ENCODE data around the gene FAM13A. TPM values are rescaled to one million over a fixed set of nuclear protein-coding genes. Genes with fewer than 3 reads are reported as not detected.

Gene FAM13A
- total and polyA plus RNA-seq, 3 donors from 2014 or later, result 30.7 to 123 (median 109) TPM

- Histone ChIP-seq H3K27me3 (no peaks in the 10 kb centered on the region), H3K27ac (no peak overlapping the region), H3K4me3 (no peak overlapping the region), H3K4me1 (peaks cover 26% of the 10 kb centered on the region), H3K36me3 (ENCODE audit: low read depth, missing control alignments) (no peaks in the 10 kb centered on the region), H3K9me3 (no peaks in the 10 kb centered on the region)
- DNase-seq, result no peak
- intact Hi-C loops (cut with DNase I; ENCODE audit: low total_unique reads), result no loop called here
- 78 to 84% methylated on average over 2 of the region's 2 CpGs for WGBS, 2 donors
- TF ChIP-seq CTCF (IDR thresholded peaks at IDR 0.05) (no peak), POLR2A (IDR thresholded peaks at IDR 0.05) (no peak)
Measured at GRCh38 chr4:88742561-88742960, 314.4 kb downstream of the FAM13A start.

DNA sequence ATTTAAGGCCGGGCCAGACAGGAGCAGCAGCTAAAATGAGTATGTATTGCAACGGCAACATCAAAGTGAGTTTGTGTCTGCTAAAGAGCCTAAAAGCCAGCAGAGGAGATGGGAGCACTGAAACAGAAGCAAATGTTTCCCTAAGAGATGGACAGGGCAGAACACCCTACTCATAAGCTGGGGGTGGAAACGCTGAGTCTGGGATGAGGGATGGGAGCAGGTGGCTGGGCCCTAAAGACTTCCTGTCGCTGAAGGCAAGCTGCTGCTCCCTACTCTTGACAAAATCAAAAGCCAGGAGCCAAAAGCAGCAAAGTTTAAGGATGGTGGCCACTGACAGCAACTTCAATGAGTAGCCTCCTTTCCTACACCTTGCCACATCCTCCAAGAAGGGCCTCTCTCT is 318.8 kb downstream of the FAM13A start:
- peak overlapping the region in 1 of 2 donors; percentile 36 for H3K27ac ChIP-seq
- H3K36me3 ChIP-seq (ENCODE audit: low read depth, missing control alignments), result no peaks in the 10 kb centered on the region
- intact Hi-C loops (cut with DNase I; ENCODE audit: low total_unique reads), result no loop called here
- H3K4me3 ChIP-seq, result no peak overlapping the region
- DNase-seq, result no peak
- WGBS, 2 donors, result 72 to 81% methylated on average over 4 of the region's 4 CpGs
- no peak for TF ChIP-seq CTCF (IDR thresholded peaks at IDR 0.05)
- no peaks in the 10 kb centered on the region for H3K9me3 ChIP-seq
- H3K27me3 ChIP-seq, result no peaks in the 10 kb centered on the region
- peaks cover 22% of the 10 kb centered on the region for H3K4me1 ChIP-seq

DNA sequence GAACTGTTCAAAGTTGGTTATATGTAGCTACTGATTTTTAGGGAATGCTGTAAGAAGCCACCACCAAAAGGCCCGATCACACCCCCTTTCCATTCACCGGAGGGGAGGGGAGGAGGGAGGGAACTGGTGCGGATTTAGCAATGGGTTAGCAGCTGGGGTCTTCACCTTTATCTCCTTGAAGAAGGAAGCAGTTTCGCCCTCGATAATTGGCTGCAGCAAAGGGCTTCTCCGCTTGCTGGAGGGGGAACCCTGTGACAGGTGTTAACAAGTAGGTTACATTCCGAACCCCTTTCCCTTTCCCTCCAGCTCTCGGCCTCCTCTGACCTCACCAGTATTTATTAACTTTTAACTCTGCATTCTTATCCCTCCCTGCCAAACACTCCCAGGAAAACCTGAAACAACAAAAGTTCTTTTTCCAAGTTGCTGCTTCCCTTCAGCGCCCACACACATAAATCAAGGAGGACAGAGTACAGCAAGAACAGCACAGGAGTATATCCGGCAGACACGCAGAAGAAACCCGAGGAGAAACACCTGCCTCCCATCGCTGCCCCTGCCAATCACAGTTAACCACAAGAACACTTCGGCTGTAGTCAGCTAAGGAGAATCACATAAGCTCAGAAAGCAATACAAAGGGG is 319.6 kb downstream of the FAM13A start:
- intact Hi-C loops (cut with DNase I; ENCODE audit: low total_unique reads), result no loop called here
- Histone ChIP-seq H3K27ac (peak overlapping the region; percentile 13 to 36), H3K4me3 (no peak overlapping the region), H3K9me3 (no peaks in the 10 kb centered on the region), H3K4me1 (peaks cover 22% of the 10 kb centered on the region), H3K36me3 (ENCODE audit: low read depth, missing control alignments) (no peaks in the 10 kb centered on the region), H3K27me3 (no peaks in the 10 kb centered on the region)
- DNase-seq, result no peak
- WGBS, 2 donors, result 29 to 36% methylated on average over 14 of the region's 14 CpGs
- TF ChIP-seq POLR2A (IDR thresholded peaks at IDR 0.05), result no peak
- TF ChIP-seq CTCF (IDR thresholded peaks at IDR 0.05), result no peak

DNA sequence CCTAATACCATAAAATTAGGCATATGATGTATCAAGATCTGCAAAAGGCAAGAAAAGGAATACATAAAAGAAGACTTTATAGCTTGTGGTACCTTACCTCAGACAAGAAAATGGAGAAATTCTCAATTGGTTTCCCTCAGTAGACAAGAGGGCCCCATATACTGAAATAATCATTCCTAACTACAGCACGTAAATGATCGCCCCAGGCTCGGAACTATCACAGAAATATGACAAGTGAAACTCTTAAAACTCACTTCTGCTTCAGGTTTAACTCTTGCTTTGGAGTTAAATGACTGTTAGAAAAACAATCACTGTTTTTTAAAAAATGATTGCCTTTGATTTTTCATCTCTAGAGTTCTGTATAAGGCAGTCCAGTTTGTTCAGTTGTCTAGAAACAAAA is 320.7 kb downstream of the FAM13A start:
- DNase-seq, result no peak
- Histone ChIP-seq H3K27ac (peak overlapping the region; percentile 3 to 36), H3K4me1 (peaks cover 22% of the 10 kb centered on the region), H3K9me3 (no peaks in the 10 kb centered on the region), H3K27me3 (no peaks in the 10 kb centered on the region), H3K36me3 (ENCODE audit: low read depth, missing control alignments) (no peaks in the 10 kb centered on the region), H3K4me3 (no peak overlapping the region)
- WGBS, 2 donors, result 74 to 78% methylated on average over 3 of the region's 3 CpGs
- intact Hi-C loops (cut with DNase I; ENCODE audit: low total_unique reads), result no loop called here
- TF ChIP-seq CTCF (IDR thresholded peaks at IDR 0.05), result no peak
- TF ChIP-seq POLR2A (IDR thresholded peaks at IDR 0.05), result no peak

DNA sequence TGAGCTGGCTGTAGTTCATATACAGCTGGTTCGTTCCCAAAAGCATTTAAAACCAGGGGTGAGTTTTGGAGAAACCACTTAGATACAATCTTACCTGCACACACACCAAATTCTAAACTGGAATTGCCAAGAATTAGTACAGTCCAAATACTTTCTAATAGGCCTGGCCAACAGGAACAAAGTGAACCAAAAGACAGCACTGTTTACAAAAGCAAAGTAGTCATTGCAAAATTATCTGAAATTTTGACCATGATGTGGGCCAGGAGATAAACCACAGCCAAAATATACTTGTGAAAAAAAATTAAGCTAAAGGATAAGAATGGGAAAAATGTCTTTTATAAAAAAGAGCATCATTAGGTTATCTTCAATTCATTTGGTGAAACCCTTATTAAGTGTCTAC is 321.4 kb downstream of the FAM13A start:
- Histone ChIP-seq H3K27me3 (no peaks in the 10 kb centered on the region), H3K27ac (peak overlapping the region in 1 of 2 donors; percentile 41), H3K36me3 (ENCODE audit: low read depth, missing control alignments) (no peaks in the 10 kb centered on the region), H3K4me1 (peaks cover 22% of the 10 kb centered on the region), H3K4me3 (no peak overlapping the region), H3K9me3 (no peaks in the 10 kb centered on the region)
- intact Hi-C loops (cut with DNase I; ENCODE audit: low total_unique reads), result no loop called here
- WGBS, 2 donors, result 44 to 57% methylated on average over 1 of the region's 1 CpG
- DNase-seq, result no peak
- no peak for TF ChIP-seq POLR2A (IDR thresholded peaks at IDR 0.05)
- no peak for TF ChIP-seq CTCF (IDR thresholded peaks at IDR 0.05)
